ENCODE measurements around the gene LIMD2. TPM values are rescaled to one million over a fixed set of nuclear protein-coding genes. Genes with fewer than 3 reads are reported as not detected.

The LIMD2 gene
- total and polyA plus RNA-seq, 2 of the 4 experiments (the other 2 are of a cell fraction): 4.5 to 21.7 TPM

GRCh38 chr17:63718988-63719387 lies 19.1 kb upstream of the LIMD2 start:
- Histone ChIP-seq H4K8ac (ENCODE audit: low read depth in 2 of 2, low read length in 2 of 2) (no peak overlapping the region), H3K4ac (ENCODE audit: low read depth, low read length) (no peak overlapping the region), H2BK5ac (ENCODE audit: low read depth, low read length, poor library complexity, severe bottlenecking) (no peak overlapping the region), H2AK5ac (ENCODE audit: low read depth, low read length) (no peak overlapping the region), H3K4me2 (ENCODE audit: low read depth, low read length) (no peak overlapping the region), H3K27ac (ENCODE audit: insufficient read depth, low read length) (no peak overlapping the region), H2BK15ac (ENCODE audit: low read depth, low read length) (no peak overlapping the region), H3K56ac (ENCODE audit: extremely low read depth, insufficient read depth, low read length) (no peak overlapping the region), H3K18ac (ENCODE audit: low read depth, low read length) (no peak overlapping the region), H3K4me1 (ENCODE audit: control insufficient read depth, insufficient read depth, low read length) (peaks cover 2% of the 10 kb centered on the region), H3K23ac (ENCODE audit: low read depth, low read length) (no peak overlapping the region), H3K9ac (ENCODE audit: low read depth, low read length) (no peak overlapping the region), H3K4me3 (ENCODE audit: insufficient read depth, low read depth, low read length) (no peak overlapping the region), H3K14ac (replicated peaks; ENCODE audit: low read depth, low read length) (no peak overlapping the region), H2BK120ac (ENCODE audit: low read depth, low read length) (no peak overlapping the region), H3K79me1 (ENCODE audit: low read depth in 1 of 2, low read length in 2 of 2) (peaks cover 4 to 7% of the 10 kb centered on the region in 2 experiments; a peak in 1 of 4 replicates), H3K27me3 (ENCODE audit: control insufficient read depth, insufficient read depth, low read length) (no peaks in the 10 kb centered on the region), H3K9me3 (ENCODE audit: control insufficient read depth, insufficient read depth, low read length) (no peaks in the 10 kb centered on the region), H2AFZ (replicated peaks; ENCODE audit: low read length, poor library complexity) (no peak overlapping the region), H3K9me1 (ENCODE audit: insufficient read depth, low read length) (peaks cover 11% of the 10 kb centered on the region; the same call in 1 of the 2 replicates), H4K91ac (ENCODE audit: insufficient read depth, low read depth, low read length) (no peak overlapping the region), H4K20me1 (ENCODE audit: insufficient read depth, low read length) (no peaks in the 10 kb centered on the region), H2AK9ac (replicated peaks; ENCODE audit: low read depth, low read length, poor library complexity) (no peak overlapping the region), H4K5ac (ENCODE audit: low read depth, low read length) (no peak overlapping the region), H3K36me3 (ENCODE audit: control insufficient read depth, insufficient read depth, low read length) (no peaks in the 10 kb centered on the region), H2BK20ac (ENCODE audit: low read depth, low read length) (no peak overlapping the region)
- no TSS peak for BruUV-seq (replicated peaks)
- POLR2A ChIA-PET (ENCODE audit: unreplicated experiment): no interaction called here
- in situ Hi-C loops (cut with MboI; ENCODE audit: low sequenced_read_pairs): no loop called here
- dilution Hi-C loops (cut with HindIII; ENCODE audit: low sequenced_read_pairs, unreplicated experiment): no loop called here
- intact Hi-C loops (cut with micrococcal nuclease): no loop called here
- WGBS, 2 experiments (ENCODE audit: extremely low coverage in 2 of 2, insufficient read length in 1 of 2): 100% methylated on average over 1 of the region's 5 CpGs; no CpG with 5 or more reads in 1 of the 2 experiments
- TF ChIP-seq RCOR1 (IDR thresholded peaks at IDR 0.05; ENCODE audit: insufficient replicate concordance, low read length) (no peak), MXI1 (IDR thresholded peaks at IDR 0.05; ENCODE audit: borderline replicate concordance, low read depth, low read length) (no peak), BHLHE40 (IDR thresholded peaks at IDR 0.05; ENCODE audit: low read depth, low read length) (no peak), FOS (IDR thresholded peaks at IDR 0.05; ENCODE audit: low read depth, low read length) (no peak), POLR2A (IDR thresholded peaks at IDR 0.05; ENCODE audit: low read depth, low read length) (no peak), MAZ (IDR thresholded peaks at IDR 0.05; ENCODE audit: borderline replicate concordance, low read depth, low read length) (no peak), CTCF (conservative IDR thresholded peaks at IDR 0.05; ENCODE audit: low read depth, low read length) (no peak), RAD21 (IDR thresholded peaks at IDR 0.05; ENCODE audit: low read length) (no peak)
- no peak for ATAC-seq (ENCODE audit: low read depth)
- CTCF ChIA-PET: interaction anchor here (1.0 kb wide), 1 partner anchor 8 kb away, joined by 3 read pairs; no protein-coding TSS in a partner anchor
- no peak for DNase-seq
